ENCODE results near the gene SMIM11. TPM values are rescaled to one million over a fixed set of nuclear protein-coding genes. Genes with fewer than 3 reads are reported as not detected.
"Not testable (repeated sequence)": the region's sequence is repeated elsewhere in the genome, so short reads cannot be mapped to it uniquely, and the experiment has no call there.

Gene SMIM11
- total RNA-seq, 2 experiments from 2014 or later = 17.7 to 21.1 TPM

GRCh38 chr21:34360488-34361241 is 14.6 kb upstream of the SMIM11 start:
- Mint-ChIP-seq H3K4me1 (peaks cover 6% of the 10 kb centered on the region), H3K36me3 (ENCODE audit: low read depth) (no peaks in the 10 kb centered on the region), H3K27me3 (peaks cover 27% of the 10 kb centered on the region), H3K4me3 (no peak overlapping the region), H3K27ac (no peak overlapping the region), H3K9me3 (peaks cover 2% of the 10 kb centered on the region)
- DNase-seq = no peak
- ChIA-PET CTCF (no interaction called here), POLR2A (no interaction called here)

DNA sequence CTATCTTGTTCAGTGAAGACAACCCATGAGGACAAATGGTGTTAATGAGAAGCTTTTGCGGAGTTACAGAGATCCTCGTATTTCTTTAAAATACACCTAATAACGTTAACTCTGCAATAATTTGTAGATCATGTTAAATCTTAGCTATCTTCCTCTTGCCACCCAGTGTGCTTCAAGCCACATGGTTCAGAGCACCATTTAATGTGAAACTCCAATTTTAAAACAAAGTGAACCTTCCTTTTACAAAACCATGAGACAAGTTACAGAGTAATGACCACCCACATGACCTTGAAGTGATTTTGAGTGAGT is 13.2 kb upstream of the SMIM11 start:
- Mint-ChIP-seq H3K36me3 (ENCODE audit: low read depth) (no peaks in the 10 kb centered on the region), H3K4me3 (no peak overlapping the region), H3K9me3 (peaks cover 2% of the 10 kb centered on the region), H3K4me1 (peaks cover 6% of the 10 kb centered on the region), H3K27me3 (peaks cover 20% of the 10 kb centered on the region), H3K27ac (no peak overlapping the region)
- CTCF ChIA-PET = interaction anchor here (0.5 to 1.5 kb wide), 4 partner anchors 14 to 745 kb away, joined by 3 to 5 read pairs (median 4); no protein-coding TSS in a partner anchor
- DNase-seq = no peak
- POLR2A ChIA-PET = no interaction called here

- no peak overlapping the region for H3K27ac Mint-ChIP-seq
- H3K27me3 Mint-ChIP-seq = peaks cover 17% of the 10 kb centered on the region
- peaks cover 6% of the 10 kb centered on the region for H3K4me1 Mint-ChIP-seq
- no peak for DNase-seq
- no peaks in the 10 kb centered on the region for H3K36me3 Mint-ChIP-seq (ENCODE audit: low read depth)
- ChIA-PET POLR2A (no interaction called here), CTCF (interaction anchor here (0.5 to 1.5 kb wide), 4 partner anchors 15 to 745 kb away, joined by 3 to 5 read pairs (median 4); no protein-coding TSS in a partner anchor)
- H3K9me3 Mint-ChIP-seq = peaks cover 2% of the 10 kb centered on the region
- H3K4me3 Mint-ChIP-seq = no peak overlapping the region
These were observed 12.6 kb upstream of the SMIM11 start for GRCh38 chr21:34362670-34363069.

GRCh38 chr21:34363733-34364132 is 11.6 kb upstream of the SMIM11 start, which contains the start of gene KCNE2:
KCNE2 (plus strand) TSS chr21:34364006; CDS start chr21:34370479, 6,473 bp downstream.
- H3K4me3 Mint-ChIP-seq = no peak within 1 kb of the TSS
- no peak within 1 kb of the TSS for H3K27ac Mint-ChIP-seq
- DNase-seq = no peak
- peaks cover 2% of the 10 kb centered on the region for H3K9me3 Mint-ChIP-seq
- POLR2A ChIA-PET = no interaction called here
- H3K36me3 Mint-ChIP-seq (ENCODE audit: low read depth) = no peaks in the 10 kb centered on the region
- CTCF ChIA-PET = no interaction called here
- peaks cover 6% of the 10 kb centered on the region for H3K4me1 Mint-ChIP-seq
- H3K27me3 Mint-ChIP-seq = peaks cover 17% of the 10 kb centered on the region

DNA sequence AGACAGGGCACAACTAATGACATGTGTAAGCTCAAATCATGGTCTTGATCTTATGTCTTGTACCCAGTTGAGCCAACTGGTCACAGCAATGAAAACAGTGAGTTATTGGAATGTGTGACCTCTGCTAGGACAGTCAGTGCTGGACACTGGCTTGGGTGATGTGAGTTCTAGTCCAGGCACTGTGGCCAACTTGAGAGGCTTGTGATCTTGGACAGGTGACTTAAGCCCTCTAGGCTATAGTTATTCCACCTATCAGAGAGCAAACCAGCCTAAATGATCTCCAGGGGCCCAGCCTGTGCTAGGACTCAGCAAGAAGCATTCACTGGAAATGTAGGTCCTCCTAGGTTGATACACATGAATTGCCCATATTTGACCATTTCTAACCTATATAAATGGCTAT is 10.4 kb upstream of the SMIM11 start:
- no peak for DNase-seq
- ChIA-PET CTCF (no interaction called here), POLR2A (no interaction called here)
- H3K36me3 Mint-ChIP-seq (ENCODE audit: low read depth) = no peaks in the 10 kb centered on the region
- H3K27ac Mint-ChIP-seq = no peak overlapping the region
- no peak overlapping the region for H3K4me3 Mint-ChIP-seq
- H3K4me1 Mint-ChIP-seq = peaks cover 6% of the 10 kb centered on the region
- H3K9me3 Mint-ChIP-seq = no peaks in the 10 kb centered on the region
- peaks cover 16% of the 10 kb centered on the region for H3K27me3 Mint-ChIP-seq

DNA sequence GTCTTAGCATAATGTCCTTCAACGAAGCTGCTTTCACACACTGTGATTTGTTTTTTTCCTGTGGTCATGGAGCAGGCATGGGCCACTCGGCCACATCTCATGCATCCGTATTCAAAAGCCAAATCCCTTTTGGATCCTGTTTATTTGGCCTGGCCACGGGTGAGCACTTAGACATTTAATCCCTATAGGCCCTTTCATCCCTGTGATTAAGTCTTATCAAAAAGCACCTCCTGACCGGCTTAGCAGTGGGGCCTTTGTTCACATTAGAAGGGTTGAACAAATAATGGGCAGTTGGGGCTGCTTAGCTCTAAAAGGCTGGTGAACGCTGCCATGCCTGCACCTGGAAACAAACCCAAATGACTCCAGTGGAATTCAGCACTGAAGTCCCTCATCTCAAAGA is 9.5 kb upstream of the SMIM11 start:
- H3K9me3 Mint-ChIP-seq = no peaks in the 10 kb centered on the region
- ChIA-PET POLR2A (interaction anchor here (0.6 kb wide), 1 partner anchor 164 kb away, joined by 3 read pairs; no protein-coding TSS in a partner anchor), CTCF (no interaction called here)
- H3K27me3 Mint-ChIP-seq = peaks cover 17% of the 10 kb centered on the region
- DNase-seq = no peak
- no peaks in the 10 kb centered on the region for H3K36me3 Mint-ChIP-seq (ENCODE audit: low read depth)
- H3K4me1 Mint-ChIP-seq = peaks cover 6% of the 10 kb centered on the region
- H3K4me3 Mint-ChIP-seq = no peak overlapping the region
- H3K27ac Mint-ChIP-seq = no peak overlapping the region

- CTCF ChIA-PET = interaction anchor here (0.6 to 1.5 kb wide), 8 partner anchors 16 to 1370 kb away, joined by 3 to 9 read pairs (median 4); no protein-coding TSS in a partner anchor
- H3K4me1 Mint-ChIP-seq = no peaks in the 10 kb centered on the region
- H3K36me3 Mint-ChIP-seq (ENCODE audit: low read depth) = no peaks in the 10 kb centered on the region
- H3K4me3 Mint-ChIP-seq = no peak overlapping the region
- peak; percentile 65 for DNase-seq
- POLR2A ChIA-PET = no interaction called here
- no peaks in the 10 kb centered on the region for H3K9me3 Mint-ChIP-seq
- H3K27me3 Mint-ChIP-seq = peaks cover 11% of the 10 kb centered on the region
- H3K27ac Mint-ChIP-seq = no peak overlapping the region
These were observed 7.9 kb upstream of the SMIM11 start for GRCh38 chr21:34367320-34367935.

- no peaks in the 10 kb centered on the region for H3K4me1 Mint-ChIP-seq
- H3K4me3 Mint-ChIP-seq = no peak overlapping the region
These were observed 5.6 kb upstream of the SMIM11 start for GRCh38 chr21:34369741-34370140.

GRCh38 chr21:34372321-34372720 is 3.0 kb upstream of the SMIM11 start:
- DNase-seq = no peak
- ChIA-PET POLR2A (no interaction called here), CTCF (no interaction called here)
- no peak overlapping the region for H3K27ac Mint-ChIP-seq
- no peaks in the 10 kb centered on the region for H3K9me3 Mint-ChIP-seq
- no peak overlapping the region for H3K4me3 Mint-ChIP-seq
- no peaks in the 10 kb centered on the region for H3K4me1 Mint-ChIP-seq
- H3K36me3 Mint-ChIP-seq (ENCODE audit: low read depth) = no peaks in the 10 kb centered on the region
- H3K27me3 Mint-ChIP-seq = peaks cover 11% of the 10 kb centered on the region

More at GRCh38 chr21:34369741-34370140, 5.6 kb upstream of the SMIM11 start:
- no peaks in the 10 kb centered on the region for H3K9me3 Mint-ChIP-seq
- peaks cover 11% of the 10 kb centered on the region for H3K27me3 Mint-ChIP-seq
- CTCF ChIA-PET = no interaction called here
- no peak overlapping the region for H3K27ac Mint-ChIP-seq
- DNase-seq = no peak
- H3K36me3 Mint-ChIP-seq (ENCODE audit: low read depth) = no peaks in the 10 kb centered on the region
- POLR2A ChIA-PET = no interaction called here

DNA sequence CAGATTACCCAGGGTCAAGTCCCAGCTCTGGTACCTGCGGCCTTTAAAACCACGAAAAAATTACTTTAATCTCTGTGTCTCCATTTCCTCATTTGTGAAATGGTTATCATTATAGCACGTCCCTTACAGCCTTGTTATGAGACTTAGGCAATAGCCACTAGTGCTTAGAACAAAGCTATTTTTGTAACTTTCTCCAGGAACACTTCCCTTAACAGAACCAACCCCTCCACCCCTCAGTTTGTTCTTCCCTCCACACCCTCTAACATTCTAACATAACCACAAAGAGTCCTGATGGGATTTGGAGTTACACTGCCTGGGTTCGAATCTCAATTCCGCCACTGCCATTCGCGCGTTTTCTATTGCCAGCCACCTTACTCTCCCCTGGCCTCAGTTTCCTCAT is 845 bp upstream of the SMIM11 start:
- POLR2A ChIA-PET; H3K36me3 Mint-ChIP-seq (ENCODE audit: low read depth); H3K9me3 Mint-ChIP-seq; H3K27ac Mint-ChIP-seq; CTCF ChIA-PET; H3K4me3 Mint-ChIP-seq; H3K4me1 Mint-ChIP-seq; DNase-seq; H3K27me3 Mint-ChIP-seq: not testable (repeated sequence)

DNA sequence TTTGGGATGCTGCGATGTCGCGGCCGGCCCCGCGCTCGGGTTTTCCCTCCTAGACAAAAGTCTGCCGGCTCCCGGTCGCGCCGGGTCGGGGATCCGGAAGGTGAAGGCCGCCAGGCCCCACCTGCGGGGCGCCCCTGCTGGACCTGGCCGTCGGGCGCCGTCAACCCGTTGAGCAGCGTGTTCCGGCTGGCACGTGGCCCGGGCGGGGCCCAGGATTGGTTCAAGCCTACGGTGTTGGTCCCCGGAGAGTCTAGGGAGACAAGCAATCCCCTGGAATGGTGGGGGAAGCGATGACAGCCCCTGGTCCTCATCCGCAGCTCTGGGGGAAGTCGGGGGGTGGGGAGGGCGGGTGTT is 289 bp downstream of the SMIM11 start:
- H3K36me3 Mint-ChIP-seq (ENCODE audit: low read depth); H3K4me1 Mint-ChIP-seq; POLR2A ChIA-PET; H3K27ac Mint-ChIP-seq; H3K4me3 Mint-ChIP-seq; DNase-seq; H3K9me3 Mint-ChIP-seq; H3K27me3 Mint-ChIP-seq; CTCF ChIA-PET: not testable (repeated sequence)

- H3K27ac Mint-ChIP-seq, H3K4me1 Mint-ChIP-seq, POLR2A ChIA-PET: not testable (repeated sequence)
These were observed 7.8 kb downstream of the SMIM11 start for GRCh38 chr21:34383138-34383537.

GRCh38 chr21:34383724-34384415 is 8.6 kb downstream of the SMIM11 start:
- H3K4me1 Mint-ChIP-seq; H3K27me3 Mint-ChIP-seq; H3K4me3 Mint-ChIP-seq; CTCF ChIA-PET; H3K9me3 Mint-ChIP-seq; POLR2A ChIA-PET; DNase-seq; H3K27ac Mint-ChIP-seq; H3K36me3 Mint-ChIP-seq (ENCODE audit: low read depth): not testable (repeated sequence)

More at GRCh38 chr21:34383138-34383537, 7.8 kb downstream of the SMIM11 start:
- H3K9me3 Mint-ChIP-seq; CTCF ChIA-PET; DNase-seq; H3K27me3 Mint-ChIP-seq; H3K4me3 Mint-ChIP-seq; H3K36me3 Mint-ChIP-seq (ENCODE audit: low read depth): not testable (repeated sequence)

All from activated CD4-positive, alpha-beta T cell treated with anti-CD3 and anti-CD28 coated beads, Interleukin-2, amount 10 ng/mL, durations not matched to agents 7 days and 5 days (primary cell).